ENCODE data around the gene KRTAP10-12. TPM values are rescaled to one million over a fixed set of nuclear protein-coding genes. Genes with fewer than 3 reads are reported as not detected.

Gene KRTAP10-12
- total and polyA plus RNA-seq, 2 of the 4 experiments (the other 2 are of a cell fraction), result not detected

GRCh38 chr21:44681152-44681551 lies 15.8 kb upstream of the KRTAP10-12 start:
- in situ Hi-C loops (cut with MboI; ENCODE audit: low sequenced_read_pairs), result no loop called here
- H2AK5ac ChIP-seq (ENCODE audit: low read depth, low read length), result no peak overlapping the region
- POLR2A ChIA-PET (ENCODE audit: unreplicated experiment), result no interaction called here
- intact Hi-C loops (cut with micrococcal nuclease), result no loop called here
- H2AK9ac ChIP-seq (replicated peaks; ENCODE audit: low read depth, low read length, poor library complexity), result no peak overlapping the region
- H3K79me1 ChIP-seq (ENCODE audit: low read depth in 1 of 2, low read length in 2 of 2), result no peaks in the 10 kb centered on the region
- no peaks in the 10 kb centered on the region for H3K4me1 ChIP-seq (ENCODE audit: control insufficient read depth, insufficient read depth, low read length)
- H2BK15ac ChIP-seq (ENCODE audit: low read depth, low read length), result no peak overlapping the region
- H3K56ac ChIP-seq (ENCODE audit: extremely low read depth, insufficient read depth, low read length), result no peak overlapping the region
- H3K4me3 ChIP-seq (ENCODE audit: insufficient read depth, low read depth, low read length), result no peak overlapping the region
- no peak overlapping the region for H2BK120ac ChIP-seq (ENCODE audit: low read depth, low read length)
- no CpG with 5 or more reads among the region's 11 CpGs for WGBS, 2 experiments (ENCODE audit: extremely low coverage in 2 of 2, insufficient read length in 1 of 2)
- DNase-seq (no peak), ATAC-seq (ENCODE audit: low read depth) (no peak)
- CTCF ChIA-PET, result no interaction called here
- H3K18ac ChIP-seq (ENCODE audit: low read depth, low read length), result no peak overlapping the region
- H3K14ac ChIP-seq (replicated peaks; ENCODE audit: low read depth, low read length), result no peak overlapping the region
- H2BK5ac ChIP-seq (ENCODE audit: low read depth, low read length, poor library complexity, severe bottlenecking), result no peak overlapping the region
- H3K4ac ChIP-seq (ENCODE audit: low read depth, low read length), result no peak overlapping the region
- H3K23ac ChIP-seq (ENCODE audit: low read depth, low read length), result no peak overlapping the region
- dilution Hi-C loops (cut with HindIII; ENCODE audit: low sequenced_read_pairs, unreplicated experiment), result no loop called here
- H3K4me2 ChIP-seq (ENCODE audit: low read depth, low read length), result no peak overlapping the region
- H3K27me3 ChIP-seq (ENCODE audit: control insufficient read depth, insufficient read depth, low read length), result peaks cover 33% of the 10 kb centered on the region
- H4K91ac ChIP-seq (ENCODE audit: insufficient read depth, low read depth, low read length), result no peak overlapping the region
- H3K36me3 ChIP-seq (ENCODE audit: control insufficient read depth, insufficient read depth, low read length), result no peaks in the 10 kb centered on the region
- H3K9me3 ChIP-seq (ENCODE audit: control insufficient read depth, insufficient read depth, low read length), result no peaks in the 10 kb centered on the region
- H4K20me1 ChIP-seq (ENCODE audit: insufficient read depth, low read length), result no peaks in the 10 kb centered on the region
- H3K9me1 ChIP-seq (ENCODE audit: insufficient read depth, low read length), result no peaks in the 10 kb centered on the region
- no peak overlapping the region for H3K9ac ChIP-seq (ENCODE audit: low read depth, low read length)
- no peak overlapping the region for H3K27ac ChIP-seq (ENCODE audit: insufficient read depth, low read length)
- no peak overlapping the region for H4K8ac ChIP-seq (ENCODE audit: low read depth in 2 of 2, low read length in 2 of 2)
- no peak overlapping the region for H2AFZ ChIP-seq (replicated peaks; ENCODE audit: low read length, poor library complexity)
- no peak overlapping the region for H2BK20ac ChIP-seq (ENCODE audit: low read depth, low read length)
- H4K5ac ChIP-seq (ENCODE audit: low read depth, low read length), result no peak overlapping the region
- BruUV-seq (replicated peaks), result no TSS peak
- no peak for TF ChIP-seq MAZ (IDR thresholded peaks at IDR 0.05; ENCODE audit: borderline replicate concordance, low read depth, low read length)
